Activated naive CD8-positive, alpha-beta T cell treated with anti-CD3 and anti-CD28 coated beads for 36 hours (primary cell): ENCODE results near the gene NT5C2. TPM values are rescaled to one million over a fixed set of nuclear protein-coding genes. Genes with fewer than 3 reads are reported as not detected.
"Not testable (repeated sequence)": the region's sequence is repeated elsewhere in the genome, so short reads cannot be mapped to it uniquely, and the experiment has no call there.

Experiments
- DNase-seq: peaks from one replicate; pipeline ENCODE4 v3.0.0; 2021
- H3K27ac Mint-ChIP-seq: one replicate; pipeline ENCODE4 v1.8.0; 2022; ENCODE audit warnings: mild to moderate bottlenecking, moderate library complexity, mixed read lengths
- H3K27me3 Mint-ChIP-seq: one replicate; pipeline ENCODE4 v1.8.0; 2022; ENCODE audit warnings: mild to moderate bottlenecking, mixed read lengths
- H3K36me3 Mint-ChIP-seq: one replicate; pipeline ENCODE4 v1.8.0; 2021; ENCODE audit warnings: mild to moderate bottlenecking, mixed read lengths
- H3K4me1 Mint-ChIP-seq: one replicate; pipeline ENCODE4 v1.8.0; 2021; ENCODE audit warnings: mixed read lengths
- H3K4me3 Mint-ChIP-seq: one replicate; pipeline ENCODE4 v1.8.0; 2022; ENCODE audit warnings: mild to moderate bottlenecking, moderate library complexity, mixed read lengths
- H3K9me3 Mint-ChIP-seq: one replicate; pipeline ENCODE4 v1.8.0; 2022; ENCODE audit warnings: mixed read lengths
- total RNA-seq, 2 experiments: library from RNA; stranded (reverse); gene quantifications; one replicate each; pipeline ENCODE4 v1.2.3, GENCODE V29; 2021

The NT5C2 gene
- total RNA-seq, 2 experiments from 2014 or later: 41.8 to 46.8 TPM

DNA sequence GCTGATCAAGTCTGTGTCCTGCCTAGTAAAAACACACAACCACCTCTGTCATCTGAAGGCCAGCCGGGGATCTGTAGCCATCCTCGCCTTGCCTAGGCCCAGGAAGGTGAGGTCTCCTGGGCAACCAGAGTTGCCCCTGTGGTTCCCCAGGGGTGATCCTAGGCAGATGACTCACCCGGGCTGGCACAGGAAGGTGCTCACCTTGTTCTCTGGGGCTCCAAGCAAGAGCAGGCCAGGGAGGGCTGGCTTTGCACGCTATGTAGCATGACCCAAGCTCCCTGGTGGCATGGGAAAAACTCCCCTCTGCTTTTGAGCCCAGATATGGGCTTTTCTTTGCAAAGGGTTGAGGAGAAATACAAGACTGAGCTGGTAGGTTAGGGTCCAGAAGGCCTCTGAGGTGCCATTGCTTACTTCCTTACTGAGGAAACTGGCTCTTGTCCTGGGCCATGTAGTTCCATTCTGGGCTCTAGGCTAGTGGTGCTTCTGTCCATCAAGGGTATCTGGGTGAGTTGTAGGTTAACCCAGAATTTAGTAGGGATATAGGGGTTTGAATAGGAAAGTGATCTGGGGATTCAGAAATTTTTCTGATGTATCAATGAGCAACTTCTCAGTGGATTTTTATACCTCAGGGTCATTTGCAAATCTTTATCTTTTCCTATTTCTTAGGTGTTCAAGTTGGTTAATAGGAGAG is 112.0 kb downstream of the NT5C2 start:
- no peaks in the 10 kb centered on the region for H3K27me3 Mint-ChIP-seq
- no peak for DNase-seq
- H3K9me3 Mint-ChIP-seq: no peaks in the 10 kb centered on the region
- no peaks in the 10 kb centered on the region for H3K36me3 Mint-ChIP-seq
- no peak overlapping the region for H3K4me3 Mint-ChIP-seq
- H3K4me1 Mint-ChIP-seq: no peaks in the 10 kb centered on the region
- H3K27ac Mint-ChIP-seq: no peak overlapping the region

- H3K4me3 Mint-ChIP-seq: no peak overlapping the region
- DNase-seq: no peak
- no peaks in the 10 kb centered on the region for H3K36me3 Mint-ChIP-seq
- no peaks in the 10 kb centered on the region for H3K27me3 Mint-ChIP-seq
- no peaks in the 10 kb centered on the region for H3K9me3 Mint-ChIP-seq
- H3K4me1 Mint-ChIP-seq: no peaks in the 10 kb centered on the region
- no peak overlapping the region for H3K27ac Mint-ChIP-seq
Observed at GRCh38 chr10:103079946-103080345, 113.1 kb downstream of the NT5C2 start.

- Mint-ChIP-seq H3K27ac (no peak overlapping the region), H3K27me3 (no peaks in the 10 kb centered on the region), H3K4me1 (no peaks in the 10 kb centered on the region), H3K4me3 (no peak overlapping the region), H3K36me3 (no peaks in the 10 kb centered on the region), H3K9me3 (no peaks in the 10 kb centered on the region)
- no peak for DNase-seq
Observed at GRCh38 chr10:103079100-103079499, 114.0 kb downstream of the NT5C2 start.

- DNase-seq: no peak
- H3K27ac Mint-ChIP-seq: no peak overlapping the region
- no peaks in the 10 kb centered on the region for H3K36me3 Mint-ChIP-seq
- H3K9me3 Mint-ChIP-seq: no peaks in the 10 kb centered on the region
- no peak overlapping the region for H3K4me3 Mint-ChIP-seq
- H3K4me1 Mint-ChIP-seq: no peaks in the 10 kb centered on the region
- no peaks in the 10 kb centered on the region for H3K27me3 Mint-ChIP-seq
Observed at GRCh38 chr10:103078676-103079075, 114.4 kb downstream of the NT5C2 start.

DNA sequence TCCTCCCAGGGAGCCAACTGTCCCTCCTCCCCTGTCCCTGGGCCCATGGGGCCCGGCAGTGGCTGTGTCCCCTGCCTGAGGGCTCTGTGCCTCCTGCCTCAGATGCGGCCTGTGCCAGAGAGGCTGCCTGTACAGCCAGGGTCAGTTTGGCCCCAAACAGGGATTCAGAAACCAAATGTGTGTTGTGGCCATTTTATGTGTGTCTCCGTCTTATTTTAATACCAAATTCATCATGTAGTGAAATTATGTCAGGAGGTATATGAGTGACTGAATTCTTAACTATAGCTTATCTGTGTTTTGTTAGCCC is 114.8 kb downstream of the NT5C2 start:
- DNase-seq: no peak
- H3K27ac Mint-ChIP-seq: no peak overlapping the region
- no peaks in the 10 kb centered on the region for H3K27me3 Mint-ChIP-seq
- no peak overlapping the region for H3K4me3 Mint-ChIP-seq
- no peaks in the 10 kb centered on the region for H3K9me3 Mint-ChIP-seq
- H3K4me1 Mint-ChIP-seq: no peaks in the 10 kb centered on the region
- H3K36me3 Mint-ChIP-seq: no peaks in the 10 kb centered on the region

GRCh38 chr10:103077491-103078308 is 115.4 kb downstream of the NT5C2 start:
- Mint-ChIP-seq H3K4me3 (no peak overlapping the region), H3K36me3 (no peaks in the 10 kb centered on the region), H3K4me1 (no peaks in the 10 kb centered on the region), H3K27ac (no peak overlapping the region), H3K27me3 (no peaks in the 10 kb centered on the region), H3K9me3 (no peaks in the 10 kb centered on the region)
- no peak for DNase-seq

GRCh38 chr10:103077020-103077419 is 116.1 kb downstream of the NT5C2 start:
- Mint-ChIP-seq H3K36me3 (no peaks in the 10 kb centered on the region), H3K27ac (no peak overlapping the region), H3K4me3 (no peak overlapping the region), H3K4me1 (no peaks in the 10 kb centered on the region), H3K9me3 (no peaks in the 10 kb centered on the region), H3K27me3 (no peaks in the 10 kb centered on the region)
- no peak for DNase-seq

GRCh38 chr10:103072891-103073290 is 120.2 kb downstream of the NT5C2 start:
- H3K36me3 Mint-ChIP-seq: no peaks in the 10 kb centered on the region
- no peak overlapping the region for H3K27ac Mint-ChIP-seq
- no peaks in the 10 kb centered on the region for H3K9me3 Mint-ChIP-seq

DNA sequence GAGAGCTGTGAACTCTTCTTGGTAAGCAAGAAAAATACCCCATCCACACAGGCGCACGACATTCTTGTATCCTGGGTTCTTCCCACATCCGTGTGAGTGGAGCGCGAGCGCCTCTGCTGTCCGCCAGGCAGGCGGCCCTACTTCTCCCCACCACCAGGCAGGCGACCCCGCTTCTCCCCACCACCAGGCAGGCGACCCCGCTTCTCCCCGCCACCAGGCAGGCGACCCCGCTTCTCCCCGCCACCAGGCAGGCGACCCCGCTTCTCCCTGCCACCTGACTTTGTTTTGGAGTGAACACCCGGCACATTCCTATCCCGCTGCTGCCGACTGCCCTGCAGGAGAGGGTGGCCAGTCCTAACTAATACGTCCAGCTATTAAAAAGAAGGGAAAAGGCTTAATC is 120.8 kb downstream of the NT5C2 start:
- Mint-ChIP-seq H3K36me3 (no peaks in the 10 kb centered on the region), H3K27me3 (no peaks in the 10 kb centered on the region), H3K9me3 (no peaks in the 10 kb centered on the region), H3K4me1 (peaks cover 25% of the 10 kb centered on the region), H3K4me3 (no peak overlapping the region), H3K27ac (no peak overlapping the region)
- DNase-seq: no peak

More at GRCh38 chr10:103072891-103073290, 120.2 kb downstream of the NT5C2 start:
- DNase-seq: no peak
- H3K27me3 Mint-ChIP-seq: no peaks in the 10 kb centered on the region
- no peak overlapping the region for H3K4me3 Mint-ChIP-seq
- peaks cover 25% of the 10 kb centered on the region for H3K4me1 Mint-ChIP-seq

DNA sequence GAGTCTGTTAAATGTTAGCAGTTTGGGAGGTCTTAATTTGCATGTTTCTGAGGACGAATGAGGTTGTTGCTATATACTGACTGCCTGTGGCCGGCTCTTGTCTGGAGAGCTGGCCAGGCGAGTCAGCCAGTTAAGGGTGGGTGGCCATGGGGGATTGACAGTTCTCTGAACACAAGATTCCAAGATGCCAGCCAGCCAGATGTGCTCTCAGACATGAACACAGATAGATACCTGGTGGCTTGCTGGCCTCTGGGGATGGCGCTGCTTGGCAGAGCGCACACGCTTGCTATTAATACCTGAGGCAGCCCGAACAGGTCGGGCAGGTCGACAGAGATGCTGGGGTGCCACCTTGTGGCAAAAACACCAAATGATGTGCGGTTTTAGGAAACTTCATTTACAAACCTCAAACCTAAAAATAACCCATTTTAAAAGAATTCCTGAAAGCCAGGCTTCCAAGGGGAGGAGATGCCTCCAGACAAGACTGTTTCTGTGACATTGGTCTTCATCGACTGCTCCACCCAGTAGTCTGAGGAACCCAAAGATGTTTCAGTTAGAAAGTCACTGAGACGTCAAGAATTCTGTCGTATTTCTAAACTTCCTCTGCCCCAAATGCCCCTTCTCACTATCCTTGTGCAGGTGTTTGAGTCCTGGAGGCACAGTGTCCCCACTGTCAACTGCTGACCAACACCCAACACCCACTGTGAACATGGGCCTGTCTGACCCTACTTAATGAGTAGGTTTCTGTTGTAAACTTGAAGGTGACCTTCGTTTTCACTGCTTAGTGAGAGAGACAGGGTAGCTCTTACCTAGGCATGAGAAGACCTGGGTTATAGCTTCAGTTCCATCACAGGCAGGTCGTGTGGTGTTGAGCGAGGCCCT is 123.4 kb downstream of the NT5C2 start:
- Mint-ChIP-seq H3K27ac (no peak overlapping the region), H3K9me3 (no peaks in the 10 kb centered on the region), H3K36me3 (no peaks in the 10 kb centered on the region), H3K27me3 (no peaks in the 10 kb centered on the region), H3K4me1 (peaks cover 25% of the 10 kb centered on the region), H3K4me3 (no peak overlapping the region)
- peak; percentile 56 for DNase-seq

- no peak for DNase-seq
- no peak overlapping the region for H3K27ac Mint-ChIP-seq
- no peaks in the 10 kb centered on the region for H3K27me3 Mint-ChIP-seq
- no peak overlapping the region for H3K4me3 Mint-ChIP-seq
- peaks cover 25% of the 10 kb centered on the region for H3K4me1 Mint-ChIP-seq
- no peaks in the 10 kb centered on the region for H3K9me3 Mint-ChIP-seq
- no peaks in the 10 kb centered on the region for H3K36me3 Mint-ChIP-seq
Observed at GRCh38 chr10:103067956-103068355, 125.1 kb downstream of the NT5C2 start.

- DNase-seq: no peak
- Mint-ChIP-seq H3K4me3 (no peak overlapping the region), H3K27me3 (no peaks in the 10 kb centered on the region), H3K9me3 (no peaks in the 10 kb centered on the region), H3K36me3 (no peaks in the 10 kb centered on the region), H3K27ac (no peak overlapping the region), H3K4me1 (peaks cover 25% of the 10 kb centered on the region)
Observed at GRCh38 chr10:103067484-103067883, 125.6 kb downstream of the NT5C2 start.

GRCh38 chr10:103067099-103067477 is 126.0 kb downstream of the NT5C2 start:
- not testable (repeated sequence) for H3K27ac Mint-ChIP-seq, H3K4me3 Mint-ChIP-seq, DNase-seq, H3K36me3 Mint-ChIP-seq, H3K9me3 Mint-ChIP-seq, H3K27me3 Mint-ChIP-seq
- peaks cover 25% of the 10 kb centered on the region for H3K4me1 Mint-ChIP-seq

- Mint-ChIP-seq H3K4me1 (peaks cover 25% of the 10 kb centered on the region), H3K36me3 (no peaks in the 10 kb centered on the region), H3K4me3 (no peak overlapping the region), H3K27ac (no peak overlapping the region), H3K9me3 (no peaks in the 10 kb centered on the region), H3K27me3 (no peaks in the 10 kb centered on the region)
- no peak for DNase-seq
Observed at GRCh38 chr10:103066141-103067098, 126.7 kb downstream of the NT5C2 start.
